NCI-H2196 treated with DMSO at 0.1 percent for 48 hours (cell line): ENCODE results near the gene XRCC5.
A peak's percentile ranks its signal among the peaks of the same experiment; 100 is the strongest.
"Not testable (repeated sequence)": the region's sequence is repeated elsewhere in the genome, so short reads cannot be mapped to it uniquely, and the experiment has no call there.

Experiments
- DNase-seq: peaks from one replicate; lab custom pipeline; 2025; ENCODE audit not compliant: unreplicated experiment; lab: John Stamatoyannopoulos, UW

The XRCC5 gene

DNA sequence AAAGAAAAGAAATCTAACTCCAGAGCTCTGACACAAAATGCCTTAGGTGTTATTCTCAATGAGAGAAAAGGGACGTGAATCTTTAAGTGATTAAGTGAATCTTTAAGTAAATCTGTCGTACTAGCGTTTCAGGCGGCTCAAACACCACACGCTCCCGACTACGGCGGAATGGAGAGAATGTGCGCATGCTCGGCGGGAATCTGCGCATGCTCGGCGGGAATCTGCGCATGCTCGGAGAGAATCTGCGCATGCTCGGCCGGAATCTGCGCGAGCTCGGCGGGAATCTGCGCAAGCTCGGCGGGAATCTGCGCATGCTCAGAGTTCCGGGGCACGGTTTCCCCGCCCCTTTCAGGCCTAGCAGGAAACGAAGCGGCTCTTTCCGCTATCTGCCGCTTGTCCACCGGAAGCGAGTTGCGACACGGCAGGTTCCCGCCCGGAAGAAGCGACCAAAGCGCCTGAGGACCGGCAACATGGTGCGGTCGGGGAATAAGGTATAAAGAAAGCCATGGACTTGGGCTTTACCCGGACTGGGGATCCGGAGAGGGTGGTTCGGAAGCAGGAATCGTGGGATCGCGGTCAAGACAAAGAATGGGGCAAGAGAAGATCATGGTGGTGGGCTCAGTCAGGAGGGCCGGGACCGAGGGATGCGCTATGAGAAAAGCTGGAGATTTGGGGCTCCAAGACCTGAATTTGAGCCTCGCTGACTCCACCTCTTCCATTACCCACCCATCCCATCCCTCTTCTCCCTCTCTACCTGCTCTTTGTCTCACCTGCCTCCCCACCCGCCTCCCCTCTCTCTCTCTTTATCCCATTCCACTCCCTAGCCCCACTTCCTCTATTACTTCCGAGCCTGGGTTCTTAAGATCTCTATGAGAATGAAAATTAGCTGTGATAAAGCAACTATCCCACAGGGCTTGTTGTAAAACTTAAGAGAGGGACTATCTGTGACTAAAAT, at the start of gene XRCC5:
TSS of gene XRCC5 (plus strand) at position 382 of the 955 bp plus-strand sequence. CDS start at position 471, 89 bp downstream.
- DNase-seq, result peak; percentile 95

DNA sequence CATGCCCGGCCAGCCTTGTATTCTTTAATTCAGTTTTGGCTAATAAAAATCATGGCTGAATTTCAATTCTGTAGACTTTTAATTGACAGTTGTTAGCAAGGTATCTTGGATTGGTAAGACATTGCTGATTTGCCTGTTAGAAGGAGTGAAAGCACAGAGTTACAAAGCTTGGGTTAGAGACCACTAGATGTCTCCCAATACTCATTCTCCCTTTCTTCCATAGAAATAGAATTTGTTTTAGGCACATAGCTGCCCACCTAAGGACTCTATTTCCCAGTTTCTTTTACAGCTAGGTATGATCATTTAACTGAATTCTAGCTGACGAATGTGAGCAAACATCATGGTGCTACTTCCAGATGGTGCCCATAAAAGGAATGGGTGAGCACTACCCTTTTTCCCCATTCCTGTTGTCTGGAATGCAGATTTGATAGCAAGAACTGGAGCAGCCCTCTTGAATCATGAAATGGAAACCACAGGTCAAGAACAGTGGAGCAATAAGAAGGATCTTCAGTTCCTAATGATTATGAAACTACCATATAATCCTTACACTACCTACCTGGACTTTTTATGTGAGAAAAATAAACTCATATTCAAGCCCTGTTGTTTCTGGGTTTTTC, 45.0 kb upstream of the XRCC5 start:
- DNase-seq, result no peak

DNA sequence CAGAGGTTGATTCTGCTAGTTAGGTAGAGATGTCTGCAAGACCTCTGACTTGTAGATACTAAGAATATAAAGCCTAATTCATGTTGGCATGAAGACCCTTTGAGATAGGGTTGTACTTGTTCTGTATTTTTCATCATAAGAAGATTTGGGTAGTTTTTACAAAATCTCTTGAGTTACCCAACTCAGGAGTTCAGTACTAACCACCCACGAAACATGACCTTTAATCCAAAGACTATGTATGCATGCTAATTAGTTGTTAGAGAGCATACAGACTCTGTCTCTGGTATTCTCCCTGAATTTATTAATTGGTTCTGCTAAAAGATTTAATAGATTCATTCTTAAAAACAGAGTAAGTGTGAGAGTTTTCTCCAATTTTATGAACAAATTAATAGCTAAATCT, 44.5 kb upstream of the XRCC5 start:
- DNase-seq, result no peak

DNA sequence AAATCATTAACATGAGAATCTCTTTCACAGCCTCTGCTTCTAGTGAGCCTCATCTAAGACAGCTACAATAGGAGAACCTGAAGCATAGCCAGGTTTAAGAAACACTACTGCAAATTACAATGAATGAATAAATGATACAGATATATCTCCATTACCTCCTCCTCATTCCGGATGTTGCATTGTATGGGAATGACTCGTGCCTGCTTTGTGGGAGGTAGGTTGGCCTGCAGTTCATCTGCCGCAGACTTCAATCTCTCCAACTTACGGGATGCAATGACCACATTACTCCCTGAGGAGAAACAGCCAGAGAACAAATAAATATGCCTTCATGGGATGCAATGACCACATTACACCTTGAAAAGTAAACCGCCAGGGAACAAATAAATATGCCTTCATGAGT, 42.9 kb upstream of the XRCC5 start:
- DNase-seq, result no peak

DNA sequence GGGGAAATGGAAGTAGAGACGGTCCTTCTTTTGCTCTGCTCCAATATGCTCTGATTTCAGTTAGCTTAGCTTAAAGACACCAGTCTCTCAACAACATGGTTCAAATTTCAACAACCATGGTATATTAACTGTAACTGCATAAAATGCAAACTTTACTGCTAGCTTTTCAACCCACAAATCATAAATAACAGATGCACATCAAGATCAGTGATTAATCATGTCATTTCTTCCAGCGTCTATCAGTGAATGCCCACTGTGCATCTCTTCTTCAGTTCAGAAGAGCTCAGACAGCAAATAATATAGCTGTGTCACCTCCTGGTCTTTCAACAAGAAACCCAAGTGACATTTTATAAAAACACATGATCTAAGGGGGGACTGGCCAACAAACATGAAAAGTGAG, 40.1 kb upstream of the XRCC5 start:
- DNase-seq, result no peak

DNA sequence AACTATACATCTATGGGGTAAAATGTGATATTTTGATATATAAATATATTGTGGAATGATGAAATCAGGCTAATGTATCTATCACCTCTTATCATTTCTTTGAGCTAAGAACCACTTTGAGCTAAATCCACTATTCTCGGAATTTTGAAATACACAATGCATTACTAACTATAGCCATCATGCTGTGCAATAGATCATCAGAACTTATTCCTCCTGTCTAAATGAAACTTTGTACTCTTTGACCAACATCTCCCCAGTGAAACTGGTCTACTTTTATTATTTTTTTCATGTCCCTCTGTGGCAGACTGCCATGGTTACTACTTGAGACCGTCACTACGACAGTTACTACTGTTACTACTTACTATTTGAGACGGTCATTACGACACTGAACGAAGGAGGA, 39.0 kb upstream of the XRCC5 start:
- no peak for DNase-seq

DNA sequence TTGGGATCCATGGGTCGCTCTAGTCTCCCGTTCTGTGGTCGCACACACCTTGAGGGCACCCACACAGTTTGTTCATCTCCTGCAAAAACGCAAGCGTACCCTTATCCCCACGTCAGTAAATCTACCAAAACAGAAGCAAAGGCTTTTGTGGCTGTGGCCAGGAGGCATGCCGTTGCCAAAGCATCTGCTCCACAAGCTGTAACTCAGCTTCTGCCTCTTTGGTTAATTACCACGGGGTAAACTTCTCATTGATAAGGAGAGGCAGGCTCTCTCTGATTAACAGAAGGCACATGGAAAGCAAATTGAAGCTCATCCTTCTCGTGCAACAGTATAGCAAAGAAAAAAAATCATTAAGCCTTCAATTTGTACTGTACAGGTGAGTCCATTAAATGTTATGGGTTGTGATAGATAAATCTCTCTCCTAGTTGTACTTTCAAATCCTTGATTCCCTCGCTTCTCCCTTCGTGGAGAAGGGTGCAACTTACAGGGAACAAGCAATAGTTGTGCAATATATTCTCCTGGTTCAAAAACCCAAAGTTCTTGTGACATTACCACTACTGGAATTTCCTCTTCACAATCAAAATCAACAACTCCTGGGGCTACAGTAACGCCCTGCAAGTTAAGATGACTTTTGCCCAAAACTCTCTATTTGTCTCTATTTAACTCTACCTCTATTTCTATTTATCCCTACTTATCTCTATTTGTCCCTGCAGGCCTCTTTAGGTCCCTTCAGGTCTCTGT, 37.9 kb upstream of the XRCC5 start:
- DNase-seq, result no peak

DNA sequence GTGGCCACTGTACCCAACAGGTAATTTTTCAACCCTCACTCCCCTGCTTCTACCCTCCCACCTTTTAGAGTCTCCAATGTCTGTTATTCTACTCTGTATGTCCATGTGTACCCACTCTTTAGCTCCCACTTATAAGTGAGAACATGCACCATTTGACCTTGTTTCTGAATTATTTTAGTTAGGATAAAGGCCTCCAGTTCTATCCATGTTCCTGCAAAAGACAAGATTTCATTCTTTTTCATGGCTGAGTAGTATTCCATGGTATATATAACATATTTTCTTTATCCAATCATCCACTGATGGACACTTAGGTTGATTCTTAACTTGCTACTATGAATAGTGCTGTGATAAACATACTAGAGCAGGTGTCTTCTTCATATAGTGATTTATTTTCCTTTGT, 36.7 kb upstream of the XRCC5 start:
- no peak for DNase-seq

DNA sequence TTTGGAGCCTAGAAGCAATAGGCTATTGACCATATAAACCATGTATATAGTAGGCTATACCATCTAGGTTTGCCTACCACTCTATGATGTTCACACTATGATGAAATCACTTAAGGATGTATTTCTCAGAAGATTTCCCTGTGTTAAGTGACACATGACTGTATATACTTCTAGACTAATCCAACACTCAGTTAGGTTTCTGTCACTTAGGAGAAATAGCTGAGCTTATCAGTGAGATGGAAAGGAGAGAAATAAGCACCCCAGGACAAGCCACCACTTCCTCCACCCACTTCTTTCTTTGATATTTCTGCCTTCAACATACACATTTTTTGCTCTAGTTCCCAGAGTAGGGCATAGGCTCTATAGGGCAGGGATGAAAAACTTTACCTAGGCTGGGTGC, 35.4 kb upstream of the XRCC5 start:
- DNase-seq, result no peak

DNA sequence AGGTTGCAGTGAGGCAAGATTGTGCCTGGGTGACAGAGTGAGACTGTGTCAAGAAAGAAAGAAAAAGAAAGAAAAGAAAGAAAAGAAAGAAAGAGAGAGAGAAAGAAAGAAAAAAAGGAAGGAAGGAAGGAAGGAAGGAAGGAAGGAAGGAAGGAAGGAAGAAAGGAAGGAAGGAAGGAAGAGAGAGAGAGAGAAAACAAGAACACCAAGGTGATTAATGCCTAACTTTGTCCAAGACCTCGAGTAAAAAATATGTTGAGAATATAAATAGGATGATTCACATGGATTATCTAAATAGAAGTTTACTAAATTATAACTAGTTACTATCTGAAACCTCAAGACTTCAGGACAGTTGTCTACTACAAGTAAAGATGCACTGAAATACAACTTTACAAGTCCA, 34.8 kb upstream of the XRCC5 start:
- no peak for DNase-seq

DNA sequence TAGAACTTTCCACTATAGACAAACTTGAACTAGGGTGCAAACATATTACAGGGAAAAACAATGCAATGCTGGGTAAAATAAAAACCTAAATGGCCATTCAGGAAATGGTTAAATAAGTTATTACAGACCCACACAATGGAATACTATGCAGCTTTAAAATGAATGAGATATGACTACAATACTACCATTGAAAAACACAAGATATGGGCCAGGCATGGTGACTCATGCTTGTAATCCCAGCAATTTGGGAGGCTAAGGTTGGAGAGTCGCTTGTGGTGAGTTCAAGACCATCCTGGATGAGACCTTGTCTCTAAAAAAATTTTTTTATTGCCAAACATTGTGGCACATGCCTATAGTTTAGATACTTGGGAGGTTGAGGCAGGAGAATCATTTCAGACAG, 34.4 kb upstream of the XRCC5 start:
- DNase-seq, result no peak

DNA sequence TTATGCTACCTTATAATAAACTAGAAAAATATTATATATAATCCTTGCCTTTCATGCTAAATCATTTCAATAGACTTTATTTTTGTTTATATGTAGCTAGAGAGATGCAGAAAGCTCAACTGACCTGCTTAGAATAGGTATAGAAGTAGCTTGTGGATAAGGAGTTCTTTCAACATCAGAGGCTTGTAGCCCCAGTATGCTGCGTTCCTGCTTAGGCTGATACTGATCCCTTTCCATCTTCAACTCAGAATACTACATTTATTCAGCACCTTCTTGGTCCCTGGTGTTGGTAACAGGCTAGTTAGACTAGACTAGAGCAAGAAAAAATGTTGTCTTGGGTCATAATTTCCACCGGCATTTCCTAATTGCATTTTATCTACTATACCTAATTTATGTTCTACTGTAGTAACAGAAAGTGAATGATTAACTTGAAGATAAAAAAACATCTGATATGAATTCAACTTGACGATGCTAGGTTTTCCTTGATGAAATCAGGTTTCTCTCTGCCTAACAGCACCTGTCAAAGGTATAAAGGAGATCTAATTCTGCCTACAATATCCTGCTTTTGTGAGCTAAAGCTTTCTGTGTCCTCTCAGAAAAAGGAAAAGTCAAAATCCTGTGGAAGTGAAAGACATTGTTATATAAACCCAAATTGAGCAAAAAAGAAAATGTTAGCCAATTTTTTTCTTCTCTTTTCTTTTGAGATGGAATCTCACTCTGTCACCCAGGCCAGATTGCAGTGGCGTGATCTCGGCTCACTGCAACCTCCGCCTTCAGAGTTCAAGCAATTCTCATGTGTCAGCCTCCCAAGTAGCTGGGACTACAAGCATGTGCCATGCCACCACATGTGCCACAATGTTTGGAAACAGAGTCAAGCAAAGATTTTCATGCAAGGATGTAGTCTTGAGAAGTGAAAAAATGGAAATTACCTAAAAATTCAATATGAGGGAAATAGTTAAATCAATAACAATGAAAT, 33.4 kb upstream of the XRCC5 start:
- DNase-seq, result no peak

DNA sequence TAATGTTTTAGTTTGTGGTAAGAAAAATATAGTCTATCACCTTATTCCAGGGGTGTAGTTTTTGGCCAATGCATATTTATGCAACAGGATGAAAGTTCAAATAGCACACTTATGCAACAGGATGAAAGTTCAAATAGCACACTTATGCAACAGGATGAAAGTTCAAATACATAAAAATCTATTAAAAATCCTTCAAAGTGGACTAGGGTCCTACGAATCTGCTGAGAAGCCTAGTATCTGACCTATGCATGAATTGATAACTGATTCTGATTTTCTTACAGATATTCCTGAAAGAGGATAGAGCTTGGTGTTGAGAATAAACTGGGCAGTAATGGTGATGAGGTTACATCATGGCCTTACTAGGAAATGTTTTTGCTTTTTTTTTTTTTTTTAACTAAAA, 30.4 kb upstream of the XRCC5 start:
- DNase-seq, result no peak

DNA sequence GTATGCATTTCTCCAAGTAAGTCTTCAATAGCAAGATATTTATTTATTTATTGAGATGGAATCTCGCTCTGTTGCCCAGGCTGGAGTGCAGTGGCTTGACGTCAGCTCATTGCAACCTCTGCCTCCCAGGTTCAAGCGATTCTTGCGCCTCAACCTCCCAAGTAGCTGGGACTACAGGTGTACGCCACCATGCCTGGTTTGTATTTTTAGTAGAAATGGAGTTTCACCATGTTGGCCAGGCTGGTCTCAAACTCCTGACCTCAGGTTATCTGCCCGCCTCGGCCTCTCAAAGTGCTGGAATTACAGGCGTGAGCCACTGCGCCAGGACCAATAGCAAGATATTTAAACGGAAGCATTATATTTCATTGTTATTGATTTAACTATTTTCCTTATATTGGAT, 29.1 kb upstream of the XRCC5 start:
- not testable (repeated sequence) for DNase-seq

DNA sequence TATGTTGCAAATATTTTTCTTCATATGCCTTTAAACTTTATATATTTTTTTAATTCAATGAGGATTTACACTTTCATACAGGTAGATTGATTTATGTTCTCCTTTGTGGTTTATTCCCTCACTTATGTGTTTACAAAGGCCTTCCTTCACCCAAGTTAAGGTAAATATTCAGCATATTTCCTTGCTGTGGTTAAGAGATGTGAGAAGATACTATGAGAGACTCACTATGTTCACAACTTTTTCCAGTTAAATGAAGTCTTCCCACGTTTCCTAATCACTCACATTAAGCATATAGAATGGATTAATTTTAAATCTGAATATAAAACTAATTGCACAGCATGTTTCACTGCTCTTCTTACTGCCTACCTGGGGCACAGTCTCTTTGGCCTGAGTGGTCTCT, 28.1 kb upstream of the XRCC5 start:
- DNase-seq, result no peak

DNA sequence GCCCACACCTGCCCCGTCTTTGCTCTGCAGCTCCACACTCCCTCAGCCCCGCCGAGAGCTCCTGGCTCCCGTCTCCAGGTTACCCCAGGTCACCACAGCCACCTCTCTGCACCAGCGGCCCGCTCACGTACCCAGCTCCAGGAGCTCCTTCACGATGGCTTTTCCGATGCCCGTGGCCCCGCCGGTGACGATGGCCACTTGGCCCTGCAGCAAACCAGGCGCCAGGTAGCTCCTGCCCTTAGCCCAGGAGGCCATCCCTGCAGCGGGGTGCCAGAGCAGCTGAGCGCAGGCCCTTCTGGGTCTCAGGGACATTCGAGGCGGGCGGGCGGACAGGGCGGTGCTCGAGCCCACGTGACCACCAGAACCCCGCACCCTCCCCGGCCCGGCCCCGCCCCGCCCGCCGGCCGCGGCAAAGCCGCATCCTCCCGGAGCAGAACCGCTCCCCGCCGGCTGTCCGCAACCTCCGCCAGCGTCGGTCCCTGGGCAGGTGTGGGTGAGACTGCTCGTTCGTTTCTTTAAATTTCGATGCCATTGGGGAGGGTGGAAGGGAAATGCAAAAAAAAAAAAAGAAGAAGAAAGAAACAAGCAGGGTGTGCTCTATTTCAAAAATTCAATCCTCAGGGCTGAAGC, 27.5 kb upstream of the XRCC5 start, which contains the start of the genes PECR and TMEM169:
TSS of gene PECR (minus strand) at position 323 of the 630 bp plus-strand sequence. CDS start at position 255, 68 bp downstream.
TSS of gene TMEM169 (plus strand) at position 433 of the 630 bp plus-strand sequence. CDS start 14,045 bp downstream, outside the sequence.
- DNase-seq, result peak; percentile 69

DNA sequence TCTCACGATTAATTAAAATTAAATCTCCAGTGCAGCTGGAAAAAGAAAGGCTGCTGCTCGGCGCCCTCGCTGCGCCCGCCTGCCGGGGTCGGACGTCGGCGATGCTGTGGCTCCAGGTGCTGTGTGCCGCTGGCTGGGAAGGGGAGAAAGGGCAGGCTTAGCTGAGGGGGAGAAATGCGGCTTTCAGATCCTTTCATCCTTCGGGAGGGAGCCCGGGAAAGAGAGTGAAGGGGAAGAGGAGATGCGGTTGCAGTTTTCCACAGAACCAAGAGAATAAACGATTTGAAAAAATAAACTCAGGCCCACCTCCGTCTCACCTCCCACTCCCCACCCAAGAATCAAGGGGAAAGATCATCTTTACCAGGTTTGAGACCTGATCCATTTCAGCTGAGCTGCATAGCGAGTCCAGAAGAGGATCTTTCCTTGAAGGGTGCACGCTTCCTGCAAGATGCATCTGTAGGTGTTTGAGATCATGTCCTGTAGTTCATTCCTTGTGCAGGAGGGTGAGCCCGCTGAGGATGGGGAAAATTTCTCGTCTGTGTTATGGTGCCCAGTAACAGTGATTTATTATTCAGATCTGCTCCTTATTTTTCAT, 26.9 kb upstream of the XRCC5 start:
- DNase-seq, result no peak

DNA sequence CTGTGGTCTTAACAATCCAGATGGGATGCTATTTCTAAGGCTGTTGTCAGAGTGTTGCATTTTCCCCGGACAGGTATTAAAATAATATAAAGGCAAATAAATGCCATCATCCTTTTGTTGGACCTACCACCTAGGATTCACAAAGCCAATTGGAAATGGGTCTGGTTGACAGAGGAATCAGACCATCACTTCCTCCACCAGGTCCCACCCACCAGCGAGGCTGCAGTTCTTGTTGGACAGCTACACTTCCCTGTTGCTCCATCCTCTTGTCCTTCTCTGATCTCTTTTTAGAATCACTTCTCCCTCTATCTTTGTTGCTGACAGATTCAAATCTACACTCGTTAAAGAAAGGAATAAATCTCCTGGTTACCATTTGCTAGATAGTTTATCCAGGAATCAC, 26.3 kb upstream of the XRCC5 start:
- no peak for DNase-seq

DNA sequence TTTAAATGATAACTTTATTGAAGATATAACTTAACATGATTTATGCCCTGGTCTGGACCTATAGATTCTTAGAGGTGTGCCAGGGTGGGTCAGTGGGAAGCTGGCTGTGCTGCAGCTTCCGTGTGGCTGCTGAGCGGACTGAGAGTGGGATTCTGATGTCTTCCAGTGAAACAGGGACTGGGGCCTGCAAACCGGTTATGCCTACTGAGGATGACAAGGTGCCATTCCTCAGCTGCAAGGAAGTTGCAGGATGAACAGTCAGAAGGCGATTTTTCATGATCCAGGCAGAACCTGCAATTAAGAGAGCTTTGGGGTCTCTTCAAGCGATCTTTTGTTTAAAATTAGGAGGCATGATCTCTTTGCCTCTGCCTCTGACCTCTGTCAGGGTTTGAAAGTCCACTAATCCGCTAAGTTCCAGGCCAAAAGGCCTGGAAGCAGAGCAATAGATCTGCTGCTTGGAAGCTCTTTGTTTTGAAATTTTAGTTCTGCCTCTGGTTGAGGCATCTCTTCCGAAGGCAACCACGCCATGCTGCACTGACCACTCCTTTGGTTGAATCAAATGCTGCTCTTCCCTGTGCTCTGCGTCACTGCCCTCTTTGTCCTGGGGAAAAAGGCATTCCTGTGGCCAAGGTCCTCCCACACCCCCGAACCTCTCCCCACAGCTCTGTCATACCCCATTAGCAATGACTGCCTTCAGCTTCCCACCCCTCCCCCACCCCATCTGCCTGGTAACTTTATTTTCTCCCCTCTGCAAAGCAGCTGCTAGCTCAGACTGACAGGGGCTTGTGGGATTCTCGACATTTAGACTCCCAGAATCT, 25.5 kb upstream of the XRCC5 start:
- no peak for DNase-seq
